ENCODE results near the gene COL23A1.
"Not testable (repeated sequence)": the region's sequence is repeated elsewhere in the genome, so short reads cannot be mapped to it uniquely, and the experiment has no call there.

Gene COL23A1

DNA sequence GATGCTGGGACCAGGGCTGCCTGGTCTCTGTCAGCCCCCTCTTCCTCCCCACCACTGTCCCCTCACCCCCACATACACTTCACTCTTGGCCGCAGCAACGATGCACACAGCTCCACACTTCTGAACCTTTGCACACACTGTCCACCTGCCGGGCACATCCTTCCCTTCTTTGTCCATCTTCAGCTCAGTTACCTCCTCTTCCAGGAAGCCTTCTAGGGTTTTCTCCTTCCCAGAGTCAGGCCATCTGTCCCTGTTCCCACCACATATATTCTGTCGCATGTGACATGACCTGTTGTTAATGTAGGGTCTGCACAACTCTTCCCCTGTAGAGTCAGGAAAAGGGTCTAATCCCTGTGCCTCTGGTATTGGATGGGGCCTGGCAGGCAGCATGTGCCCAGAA is 319.0 kb downstream of the COL23A1 start:
- DNase-seq (ENCODE audit: low read depth in 2 of 2): no peak

DNA sequence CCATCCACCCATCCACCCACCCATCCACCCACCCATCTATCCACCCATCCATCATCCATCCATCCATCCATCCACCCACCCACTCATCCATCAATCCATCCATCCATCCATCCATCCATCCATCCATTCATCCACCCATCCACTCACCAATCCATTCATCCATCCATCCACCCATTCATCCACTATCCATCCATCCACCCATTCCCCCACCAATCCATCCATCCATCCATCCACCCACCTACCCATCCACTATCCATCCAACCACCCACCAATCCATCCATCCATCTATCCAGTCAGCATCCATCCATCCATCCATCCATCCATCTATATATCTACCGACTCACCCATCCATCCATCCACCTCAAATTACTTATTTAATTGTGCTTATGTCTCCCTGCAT is 320.7 kb downstream of the COL23A1 start:
- DNase-seq (ENCODE audit: low read depth in 2 of 2): no peak

DNA sequence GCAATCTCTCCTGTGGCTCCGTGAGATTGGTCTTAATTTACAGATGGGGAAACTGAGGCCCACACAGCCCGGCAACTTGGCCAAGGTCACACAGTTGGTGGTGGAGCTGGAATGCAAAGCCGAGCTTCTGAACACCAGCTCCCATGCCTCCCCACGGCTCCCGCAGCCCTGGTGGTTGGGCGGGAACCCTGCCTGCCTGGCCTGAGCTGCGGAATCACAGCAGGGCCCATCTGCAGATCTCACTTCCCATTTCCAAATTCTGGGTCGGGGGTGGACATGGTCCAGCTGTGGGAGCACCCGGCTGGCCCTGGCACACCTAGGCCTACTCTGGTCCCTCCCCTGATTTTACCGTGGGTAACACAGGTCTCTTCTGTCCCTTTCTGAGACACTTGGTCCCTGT is 322.3 kb downstream of the COL23A1 start:
- DNase-seq (ENCODE audit: low read depth in 2 of 2): no peak

DNA sequence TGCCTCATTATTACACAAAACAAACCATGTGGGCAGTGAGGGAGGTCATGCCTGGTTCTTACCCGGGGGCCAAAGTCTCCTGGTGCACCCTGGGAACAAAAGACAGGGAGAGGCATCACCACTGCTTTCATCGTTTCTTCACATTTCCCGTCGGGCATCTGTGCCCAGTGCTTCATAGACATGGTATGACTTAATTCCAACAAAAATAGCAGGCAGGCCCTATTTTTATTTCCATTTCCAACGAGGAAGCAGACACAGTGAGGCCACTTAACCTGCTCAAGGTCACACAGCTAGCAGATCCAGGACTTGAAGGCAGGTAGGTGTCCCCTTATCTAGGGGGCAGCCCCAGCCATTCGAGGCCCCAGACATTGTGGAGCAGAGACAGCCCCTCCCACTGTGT is 322.9 kb downstream of the COL23A1 start:
- DNase-seq (ENCODE audit: low read depth in 2 of 2): no peak

DNA sequence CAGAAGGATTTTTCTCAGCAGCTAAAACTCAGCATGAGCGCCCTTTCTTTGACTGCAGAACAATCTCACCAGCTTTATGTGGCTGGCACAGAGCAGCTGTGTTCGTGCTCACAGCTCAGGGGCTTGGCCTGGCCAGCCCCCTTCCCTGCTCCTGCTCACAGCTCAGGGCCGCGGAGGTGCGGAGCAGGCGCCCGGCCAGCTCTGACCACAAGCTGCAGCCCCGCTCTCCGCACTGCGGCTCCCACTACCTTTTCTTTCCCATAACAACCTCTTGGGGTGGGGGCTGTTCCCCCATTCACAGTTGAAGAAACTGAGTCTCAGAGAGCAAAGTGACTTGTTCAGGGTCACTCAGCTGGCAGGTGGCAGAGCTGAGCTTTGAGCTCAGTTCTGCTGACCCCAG is 323.6 kb downstream of the COL23A1 start:
- DNase-seq (ENCODE audit: low read depth in 2 of 2): no peak

DNA sequence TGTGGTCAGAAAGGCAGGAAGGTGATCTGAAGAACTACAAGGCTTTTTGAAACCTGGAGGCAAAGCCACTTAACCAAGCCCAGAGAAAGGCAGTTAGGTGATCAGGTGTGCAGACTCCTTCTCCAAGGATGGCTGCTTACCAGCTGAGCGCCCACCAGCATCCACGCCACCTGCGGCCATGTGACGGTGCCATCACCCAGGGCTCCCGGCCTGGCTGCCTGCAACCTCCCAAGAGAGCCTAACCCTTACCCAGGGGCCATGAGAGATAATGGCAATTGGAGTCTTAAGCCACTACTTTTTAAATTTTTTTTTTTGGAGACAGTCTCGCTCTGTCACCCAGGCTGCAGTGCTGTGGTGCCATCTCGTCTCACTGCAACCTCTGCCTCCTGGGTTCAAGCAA is 324.4 kb downstream of the COL23A1 start:
- no peak for DNase-seq (ENCODE audit: low read depth in 2 of 2)

DNA sequence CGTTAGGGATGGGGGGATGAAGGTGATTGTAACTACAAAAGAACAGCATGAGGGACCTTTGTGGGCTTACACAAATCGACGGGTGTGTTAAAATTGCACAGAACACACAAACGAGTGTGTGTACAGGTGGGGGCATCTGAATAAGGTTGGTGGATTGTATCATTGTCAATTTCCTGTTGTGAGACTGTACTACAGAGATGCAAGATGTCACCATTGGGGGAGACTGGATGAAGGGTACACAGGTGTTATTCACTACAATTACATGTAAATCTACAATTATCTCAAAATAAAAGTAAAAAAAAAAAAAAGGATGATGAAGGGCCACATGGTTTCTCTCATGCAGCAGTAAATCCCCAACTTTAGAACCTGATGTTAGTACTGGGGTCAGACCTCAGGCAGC is 326.1 kb downstream of the COL23A1 start:
- DNase-seq (ENCODE audit: low read depth in 2 of 2): no peak

DNA sequence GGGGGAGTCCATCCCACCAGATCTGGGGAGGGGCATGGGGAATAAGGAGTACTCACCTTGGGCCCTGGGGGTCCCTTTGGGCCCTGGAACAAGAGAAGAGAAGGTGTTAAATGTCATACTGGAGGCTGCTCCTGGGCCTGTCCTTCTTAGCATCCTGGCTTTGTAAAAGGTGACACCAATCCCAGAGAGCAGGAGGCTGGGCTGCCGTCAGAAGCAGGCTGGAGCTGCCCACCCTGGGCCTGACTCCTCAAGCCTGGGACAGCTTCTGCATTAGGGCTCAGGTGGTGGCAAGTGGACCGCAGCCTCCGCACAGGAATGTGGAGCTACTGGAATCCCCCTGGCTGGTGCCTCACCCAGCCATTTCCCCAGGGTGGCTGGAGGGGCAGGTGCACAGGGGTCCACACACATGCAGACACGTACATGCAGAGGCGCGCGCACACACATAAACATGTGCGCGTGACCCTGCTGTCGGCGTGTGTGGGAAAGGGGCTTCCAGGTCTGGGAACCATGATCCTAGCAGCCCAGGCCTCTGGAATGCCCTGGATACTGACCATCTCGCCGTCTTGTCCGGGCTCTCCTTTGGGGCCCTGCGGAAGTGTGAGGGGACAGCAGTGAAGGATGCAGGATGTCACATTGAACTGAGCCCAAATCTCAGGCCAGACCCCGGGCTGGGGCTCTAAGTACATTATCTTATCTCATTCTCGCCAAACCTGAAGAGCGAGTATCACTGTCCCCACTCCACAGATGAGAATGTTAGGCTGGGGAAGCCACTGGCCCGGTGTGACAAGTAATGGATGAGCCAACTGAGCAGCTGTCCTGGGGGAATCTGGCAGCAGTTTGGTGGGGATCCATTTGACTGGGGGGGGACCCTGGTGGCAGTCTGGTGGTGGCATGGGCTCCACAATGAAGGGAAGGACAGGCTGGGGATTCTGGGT is 328.3 kb downstream of the COL23A1 start:
- no peak for DNase-seq (ENCODE audit: low read depth in 2 of 2)

DNA sequence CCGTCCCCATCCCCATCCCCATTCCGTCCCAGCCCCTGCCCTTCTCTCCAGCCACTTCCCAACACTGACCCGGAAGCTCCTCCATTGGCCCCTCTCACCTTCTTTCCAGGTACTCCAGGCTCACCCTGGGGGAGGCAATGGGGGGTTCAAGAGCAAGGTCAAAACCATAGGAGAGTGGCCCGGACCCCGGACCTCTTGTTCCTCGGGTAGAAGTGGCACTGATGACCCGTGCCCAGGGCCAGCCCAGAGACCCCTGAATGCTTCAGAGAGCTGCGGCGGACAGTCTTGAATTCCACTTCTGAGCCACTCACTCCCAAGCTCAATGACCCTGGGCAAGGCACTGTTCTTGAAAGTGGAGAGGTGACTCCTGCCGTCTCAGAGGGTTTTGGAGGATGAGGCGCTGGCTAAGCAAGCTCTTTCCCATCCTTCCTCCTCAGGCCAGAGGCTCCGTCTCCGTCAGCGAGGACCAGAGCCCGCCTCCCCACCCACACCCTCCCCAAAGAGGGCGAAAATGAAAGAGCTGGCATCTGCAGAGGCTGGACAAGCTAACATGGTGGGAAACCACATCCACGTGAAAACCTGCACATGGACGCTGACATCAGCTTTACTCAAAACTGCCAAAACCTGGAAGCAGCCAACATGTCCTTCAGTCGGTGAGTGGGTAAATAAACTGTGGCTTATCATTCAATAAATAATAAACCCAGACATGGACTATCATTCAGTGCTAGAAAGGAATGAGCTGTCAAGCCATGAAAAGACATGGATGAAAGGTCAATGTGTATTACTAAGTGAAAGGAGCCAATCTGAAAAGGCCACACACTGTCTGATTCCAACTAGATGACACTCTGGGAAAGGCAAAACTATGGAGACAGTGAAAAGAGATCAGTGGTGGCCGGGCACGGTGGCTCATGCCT is 330.3 kb downstream of the COL23A1 start:
- no peak for DNase-seq (ENCODE audit: low read depth in 2 of 2)

DNA sequence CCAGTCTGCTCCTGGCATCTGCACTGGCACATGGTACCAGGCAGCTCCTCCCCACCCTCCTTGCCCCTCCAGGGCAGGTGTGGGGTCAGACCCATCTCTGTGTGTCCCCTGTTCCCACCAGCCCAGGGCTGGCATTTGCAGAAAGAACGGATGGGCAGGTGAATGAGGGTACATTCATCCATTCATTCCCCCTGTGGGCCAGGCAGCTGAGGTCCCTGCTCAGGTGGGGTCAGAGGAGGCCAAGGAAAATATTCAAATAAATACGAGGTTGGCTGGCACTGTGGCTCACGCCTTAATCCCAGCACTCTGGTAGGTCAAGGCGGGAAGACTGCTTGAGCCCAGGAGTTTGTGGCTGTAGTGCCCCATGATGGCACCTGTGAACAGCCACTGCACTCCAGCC is 332.5 kb downstream of the COL23A1 start:
- DNase-seq (ENCODE audit: low read depth in 2 of 2): no peak

DNA sequence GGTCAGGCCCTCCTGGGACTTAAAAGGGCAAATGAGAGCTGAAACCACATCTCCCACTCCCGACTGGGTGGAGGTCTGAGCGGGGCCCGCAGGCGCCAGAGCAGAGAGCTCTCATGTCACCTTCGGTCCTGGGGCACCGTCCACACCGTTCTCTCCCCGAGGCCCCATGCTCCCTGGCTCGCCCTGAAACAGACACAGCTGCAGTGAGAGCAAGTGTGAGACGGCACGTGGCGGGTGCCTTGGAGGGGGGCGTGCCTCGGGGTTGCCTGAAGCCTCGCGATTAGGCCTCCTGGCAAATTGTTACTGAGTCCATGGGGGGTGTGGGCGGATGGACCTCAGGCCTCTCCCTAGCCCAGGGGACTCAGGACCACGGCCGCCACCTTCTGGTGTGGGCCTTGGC is 333.4 kb downstream of the COL23A1 start:
- DNase-seq (ENCODE audit: low read depth in 2 of 2): no peak

DNA sequence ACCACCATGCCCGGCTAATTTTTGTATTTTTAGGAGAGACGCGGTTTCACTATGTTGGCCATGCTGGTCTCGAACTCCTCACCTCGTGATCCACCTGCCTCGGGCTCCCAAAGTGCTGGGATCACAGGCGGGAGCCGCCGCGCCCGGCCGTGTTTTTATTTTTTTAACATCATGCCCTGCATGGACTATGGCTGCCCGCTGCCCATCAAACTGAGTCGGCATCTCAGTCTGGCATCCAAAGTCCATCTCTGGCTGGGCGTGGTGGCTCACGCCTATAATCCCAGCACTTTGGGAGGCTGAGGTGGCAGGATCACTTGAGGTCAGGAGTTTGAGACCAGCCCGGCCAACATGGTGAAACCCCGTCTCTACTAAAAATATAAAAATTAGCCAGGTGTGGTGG is 336.6 kb downstream of the COL23A1 start:
- not testable (repeated sequence) for DNase-seq (ENCODE audit: low read depth in 2 of 2)

DNA sequence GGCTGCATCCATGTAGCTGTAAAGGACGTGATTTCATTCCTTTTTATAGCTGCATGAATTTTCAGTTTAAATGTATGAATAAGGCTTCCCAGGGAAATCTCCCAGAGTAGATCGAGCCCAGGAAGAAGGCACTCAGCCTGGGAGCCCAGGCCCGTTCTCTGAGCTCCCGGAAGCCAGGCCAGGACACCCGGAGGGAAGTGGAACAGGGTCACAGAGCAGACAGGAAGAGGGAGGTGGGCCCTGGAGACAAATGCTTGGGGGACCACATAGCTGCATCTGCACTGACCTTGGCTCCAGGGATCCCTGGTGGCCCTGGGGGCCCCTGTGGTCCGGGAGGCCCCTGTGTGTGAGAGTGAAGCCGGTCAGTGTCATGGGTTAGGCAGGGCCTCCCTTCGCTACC is 337.9 kb downstream of the COL23A1 start:
- DNase-seq (ENCODE audit: low read depth in 2 of 2): no peak

DNA sequence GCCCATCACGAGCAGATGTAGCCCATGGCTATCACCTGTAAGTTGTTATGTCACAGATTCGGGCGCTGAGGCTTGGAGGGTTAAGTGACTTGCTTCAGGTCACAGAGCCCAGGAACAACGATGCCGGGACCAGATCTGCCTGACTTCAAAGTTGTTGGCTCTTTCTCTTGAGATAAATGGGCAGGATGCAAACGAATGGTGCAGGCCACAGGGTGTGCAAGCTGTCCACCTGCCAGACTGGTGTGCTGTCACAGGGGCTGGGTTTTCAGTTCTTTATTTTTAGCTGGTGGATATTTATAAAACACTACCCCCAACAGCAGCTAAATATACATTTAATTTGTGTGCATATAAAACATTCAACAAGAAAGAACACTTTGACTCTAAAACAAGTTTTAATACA is 339.9 kb downstream of the COL23A1 start:
- no peak for DNase-seq (ENCODE audit: low read depth in 2 of 2)

DNA sequence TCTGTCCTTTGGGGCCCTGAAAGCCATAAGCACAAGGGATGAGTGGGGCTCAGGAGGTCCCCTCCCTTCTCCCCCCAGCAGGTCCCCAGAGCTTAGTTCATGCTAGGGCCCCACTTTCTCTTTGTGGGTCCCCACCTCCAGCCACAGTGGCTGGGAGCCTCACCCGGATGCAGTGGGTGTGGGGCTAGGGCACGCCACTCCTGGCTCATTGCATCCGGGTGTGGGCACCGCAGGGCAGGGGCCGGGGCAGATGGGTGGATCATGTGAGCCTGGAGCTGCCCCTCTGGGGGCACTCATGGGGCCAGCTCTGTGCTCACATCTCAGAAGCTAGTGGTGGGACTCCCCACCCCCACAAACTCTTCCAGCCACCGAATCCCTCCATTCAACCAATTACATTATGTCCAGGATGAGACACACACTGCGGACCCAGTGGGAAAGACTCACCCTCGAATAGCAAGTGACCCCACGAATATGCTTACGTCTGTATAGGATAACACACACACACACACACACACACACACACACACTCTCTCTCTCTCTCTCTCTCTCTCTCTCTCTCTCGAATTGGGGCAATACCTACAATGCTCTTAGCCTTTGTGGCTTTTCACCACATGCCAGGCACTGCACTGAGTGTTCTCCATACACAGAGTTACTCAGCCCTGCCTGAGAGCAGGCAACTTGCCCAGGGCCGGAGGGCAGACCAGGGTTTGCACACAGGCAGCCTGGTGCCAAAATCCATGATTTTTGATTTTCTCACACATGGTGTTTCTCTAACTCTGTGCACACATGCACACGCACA is 340.8 kb downstream of the COL23A1 start:
- DNase-seq (ENCODE audit: low read depth in 2 of 2): no peak

DNA sequence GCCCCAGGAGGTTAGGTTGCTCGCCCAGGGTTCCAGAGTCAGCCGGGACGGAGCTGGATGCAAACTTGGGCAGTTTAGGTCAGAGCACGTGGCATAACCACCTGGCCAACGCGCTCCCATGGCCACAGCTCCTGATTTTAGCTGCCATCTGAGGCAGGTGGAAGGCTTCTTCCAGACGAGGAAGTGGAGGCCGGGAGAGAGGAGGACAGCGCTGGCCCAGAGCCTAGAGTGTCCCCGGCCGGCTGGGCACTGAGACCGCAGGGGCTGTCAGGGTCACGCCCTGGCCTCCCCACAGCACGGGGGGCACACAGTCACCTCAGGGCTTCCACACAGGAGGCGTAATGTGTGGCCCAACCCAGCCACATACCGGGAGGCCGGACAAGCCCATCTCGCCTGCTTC is 341.4 kb downstream of the COL23A1 start:
- DNase-seq (ENCODE audit: low read depth in 2 of 2): no peak

DNA sequence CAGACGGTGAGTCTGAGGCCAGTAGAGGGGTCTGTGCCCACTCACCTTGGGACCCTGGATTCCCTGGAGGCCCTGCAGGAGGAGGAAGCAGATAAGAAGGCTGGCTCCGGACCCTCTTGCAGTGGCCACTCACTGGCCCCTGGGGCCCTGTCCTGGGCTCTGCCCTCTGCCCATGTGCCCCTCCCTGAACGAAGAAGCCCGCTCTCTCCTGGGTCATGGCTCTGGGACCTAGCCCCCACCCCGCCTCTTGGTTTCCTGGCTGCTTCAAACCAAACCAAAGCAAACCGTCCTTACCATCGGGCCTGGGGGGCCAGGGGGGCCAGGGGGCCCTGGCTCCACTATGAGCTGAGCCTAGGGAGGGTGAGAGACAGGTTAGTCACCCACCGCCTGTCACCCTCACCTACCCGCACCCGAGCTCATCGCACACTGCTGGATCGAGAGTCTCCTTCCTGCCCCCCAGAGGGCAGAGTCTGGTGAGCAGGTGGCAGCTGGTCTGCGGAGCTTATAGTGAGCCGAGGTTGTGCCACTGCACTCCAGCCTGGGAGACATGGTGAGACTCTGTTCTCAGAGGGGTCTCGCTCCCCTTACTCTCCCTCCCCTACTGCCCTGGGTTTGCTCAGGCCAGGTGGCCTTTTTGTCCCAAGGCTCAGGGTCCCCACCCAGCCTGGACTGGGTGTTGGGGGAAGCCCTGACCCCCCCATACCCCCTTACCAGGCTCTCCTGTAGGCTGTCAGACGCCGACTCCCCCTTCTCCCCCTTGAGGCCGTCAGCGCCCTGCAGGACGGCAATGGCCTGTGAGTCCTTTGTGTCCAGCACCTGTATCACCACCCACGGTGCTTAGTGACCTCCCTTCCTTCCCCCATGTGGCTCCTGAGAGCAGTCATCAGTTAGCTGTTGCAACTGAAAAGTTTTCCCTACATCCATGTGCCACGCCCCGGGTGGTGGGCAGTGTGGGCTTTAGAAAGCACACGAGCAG is 342.4 kb downstream of the COL23A1 start:
- DNase-seq (ENCODE audit: low read depth in 2 of 2): no peak

DNA sequence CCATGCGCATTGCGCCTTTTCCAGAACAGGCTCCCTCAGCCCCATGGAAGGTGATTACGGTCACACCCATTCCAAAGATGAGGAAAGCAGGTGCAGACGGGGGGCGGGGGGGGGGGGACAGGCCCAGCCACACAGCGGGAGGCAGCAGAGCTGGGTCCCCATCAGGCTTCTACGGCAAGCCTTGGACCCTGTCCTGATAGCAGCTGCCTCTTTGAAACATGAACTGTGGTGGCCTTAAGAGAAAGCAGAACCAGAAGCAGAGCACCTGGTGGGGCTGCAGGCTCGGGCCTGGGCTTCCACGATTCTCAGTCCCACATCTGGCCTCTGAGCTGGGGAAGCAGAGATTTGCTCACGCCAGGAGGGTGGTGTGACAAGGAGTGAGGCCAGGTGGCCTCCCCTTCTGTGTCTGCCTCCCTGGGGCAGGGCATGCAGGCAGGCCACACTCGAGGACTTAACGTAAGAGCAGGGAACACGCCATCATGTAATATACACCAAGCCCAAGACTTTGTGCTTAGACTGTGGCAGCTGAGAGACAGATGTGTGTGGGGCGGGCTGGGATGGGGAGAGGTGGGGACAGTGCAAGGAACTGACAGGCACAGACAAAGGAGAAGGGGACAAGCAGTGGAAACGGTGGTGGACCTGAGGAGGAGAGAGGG is 343.4 kb downstream of the COL23A1 start:
- no peak for DNase-seq (ENCODE audit: low read depth in 2 of 2)

DNA sequence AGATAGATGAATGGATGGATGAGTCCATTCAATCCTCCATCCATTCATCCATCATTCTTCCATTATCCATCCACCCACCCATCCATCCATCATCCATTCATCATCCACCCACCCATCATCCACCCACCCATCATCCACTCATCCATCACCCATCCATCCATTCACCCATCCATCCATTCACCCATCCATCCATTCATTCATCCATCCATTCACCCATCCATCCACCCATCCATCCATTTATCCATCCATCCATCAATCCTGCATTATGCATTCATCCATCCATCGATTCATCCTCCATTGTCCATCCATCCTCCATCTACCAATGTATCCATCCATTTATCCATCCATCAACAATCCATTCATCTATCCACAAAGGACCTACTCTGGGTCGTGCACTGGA is 344.8 kb downstream of the COL23A1 start:
- DNase-seq (ENCODE audit: low read depth in 2 of 2): no peak

DNA sequence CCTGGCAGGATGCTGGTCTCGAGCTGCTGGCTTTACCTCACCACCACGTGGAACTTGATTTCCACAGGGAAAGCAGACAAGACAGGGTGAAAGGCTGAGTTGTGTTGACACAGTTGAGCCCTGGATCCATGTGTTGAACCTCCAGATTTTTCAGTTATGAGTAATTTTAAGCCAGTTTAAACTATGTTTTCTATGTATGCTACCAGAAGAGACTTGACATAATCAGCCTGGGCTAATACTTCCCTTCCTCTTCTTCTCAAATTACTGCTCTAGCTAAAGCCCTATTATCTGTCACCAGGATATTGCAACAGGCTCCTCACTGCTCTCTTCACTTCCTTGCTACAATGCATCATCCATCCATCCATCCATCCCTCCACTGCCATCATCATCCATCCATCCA is 345.6 kb downstream of the COL23A1 start:
- no peak for DNase-seq (ENCODE audit: low read depth in 2 of 2)
